PC-3 (cell line): ENCODE measurements around the gene PTPRN2.

Experiments used
- EZH2 ChIP-seq: fragments of 300-600 bp; sonication (generic); IDR thresholded peaks from one replicate; pipeline ENCODE4 v1.6.1; 2017; ENCODE audit warnings: antibody characterized with exemption, mild to moderate bottlenecking, low read length; ENCODE audit not compliant: unreplicated experiment
- EZH2phosphoT487 ChIP-seq: fragments of 300-600 bp; sonication (generic); IDR thresholded peaks from 2 replicates; pipeline ENCODE4 v1.6.1; 2018; ENCODE audit warnings: mild to moderate bottlenecking, antibody characterized with exemption, low read length, borderline replicate concordance
- TF ChIP-seq, protein P1 (sequence below): fragments of 300-600 bp; sonication (generic); conservative IDR thresholded peaks from 2 replicates; pipeline ENCODE4 v1.5.1; 2017; ENCODE audit warnings: antibody characterized with exemption, low read depth, mild to moderate bottlenecking, low read length

DNA sequence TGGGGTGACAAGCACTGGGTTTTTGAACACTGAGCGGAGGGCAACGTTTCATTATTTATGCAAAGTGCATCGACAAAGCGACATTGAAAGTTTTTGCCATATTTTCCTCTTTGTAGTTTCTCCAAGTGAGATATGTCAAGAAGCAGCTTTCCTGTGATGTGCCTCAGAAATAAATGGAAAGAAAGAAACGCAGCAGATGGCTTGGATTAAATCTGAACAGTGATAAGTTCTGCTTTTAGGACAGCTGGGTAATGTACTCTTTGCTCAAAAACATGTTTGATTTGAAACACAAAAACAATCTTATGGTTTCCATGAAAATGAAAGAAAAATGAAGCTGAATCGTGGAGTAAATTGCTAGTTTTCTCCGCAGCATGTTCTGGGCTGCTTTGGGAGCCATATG lies 166.3 kb downstream of the PTPRN2 start:
- TF ChIP-seq, protein P1, sequence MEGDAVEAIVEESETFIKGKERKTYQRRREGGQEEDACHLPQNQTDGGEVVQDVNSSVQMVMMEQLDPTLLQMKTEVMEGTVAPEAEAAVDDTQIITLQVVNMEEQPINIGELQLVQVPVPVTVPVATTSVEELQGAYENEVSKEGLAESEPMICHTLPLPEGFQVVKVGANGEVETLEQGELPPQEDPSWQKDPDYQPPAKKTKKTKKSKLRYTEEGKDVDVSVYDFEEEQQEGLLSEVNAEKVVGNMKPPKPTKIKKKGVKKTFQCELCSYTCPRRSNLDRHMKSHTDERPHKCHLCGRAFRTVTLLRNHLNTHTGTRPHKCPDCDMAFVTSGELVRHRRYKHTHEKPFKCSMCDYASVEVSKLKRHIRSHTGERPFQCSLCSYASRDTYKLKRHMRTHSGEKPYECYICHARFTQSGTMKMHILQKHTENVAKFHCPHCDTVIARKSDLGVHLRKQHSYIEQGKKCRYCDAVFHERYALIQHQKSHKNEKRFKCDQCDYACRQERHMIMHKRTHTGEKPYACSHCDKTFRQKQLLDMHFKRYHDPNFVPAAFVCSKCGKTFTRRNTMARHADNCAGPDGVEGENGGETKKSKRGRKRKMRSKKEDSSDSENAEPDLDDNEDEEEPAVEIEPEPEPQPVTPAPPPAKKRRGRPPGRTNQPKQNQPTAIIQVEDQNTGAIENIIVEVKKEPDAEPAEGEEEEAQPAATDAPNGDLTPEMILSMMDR = no peak
- TF ChIP-seq EZH2 (no peak), EZH2phosphoT487 (no peak)
